ENCODE data around the gene EXOC3L2. TPM values are rescaled to one million over a fixed set of nuclear protein-coding genes. Genes with fewer than 3 reads are reported as not detected.
"Not testable (repeated sequence)": the region's sequence is repeated elsewhere in the genome, so short reads cannot be mapped to it uniquely, and the experiment has no call there.

Gene EXOC3L2
- polyA plus RNA-seq, 1 of the 3 experiments (the other 2 are of a cell fraction): 0.02 TPM

- no peak for TF ChIP-seq RAD21 (IDR thresholded peaks at IDR 0.05; ENCODE audit: low read length)
- no peak for TF ChIP-seq POLR2AphosphoS5 (IDR thresholded peaks at IDR 0.05; ENCODE audit: low read depth, low read length)
- no peak for TF ChIP-seq EZH2phosphoT487 (IDR thresholded peaks at IDR 0.05; ENCODE audit: borderline replicate concordance, low read depth)
These were observed 13.3 kb downstream of the EXOC3L2 start (continued) for GRCh38 chr19:45231891-45232290.

- H3K4me2 ChIP-seq; H3K9me2 ChIP-seq; H3F3A ChIP-seq (replicated peaks; ENCODE audit: insufficient read depth); H4K20me1 ChIP-seq (ENCODE audit: insufficient read depth); H3K4me1 ChIP-seq (ENCODE audit: control insufficient read depth in 1 of 2, insufficient read depth in 2 of 2, low read depth in 1 of 2, low read length in 1 of 2); POLR2A ChIA-PET; H3K36me3 ChIP-seq (replicated peaks in 1 of 2; ENCODE audit: control insufficient read depth in 1 of 2, insufficient read depth in 2 of 2, low read length in 1 of 2); H3K9ac ChIP-seq; H2AFZ ChIP-seq (ENCODE audit: low read depth); CTCF ChIA-PET; H3K27ac ChIP-seq (ENCODE audit: low read depth in 2 of 2, low read length in 1 of 2); H3K79me2 ChIP-seq (ENCODE audit: insufficient read depth); H3K9me3 ChIP-seq; H3K4me3 ChIP-seq (ENCODE audit: low read depth in 2 of 2, low read length in 1 of 2); DNase-seq: not testable (repeated sequence)
- 25% methylated on average over 2 of the region's 2 CpGs for WGBS (ENCODE audit: low lambda C conversion rate)
- peaks cover 24% of the 10 kb centered on the region for H3K27me3 ChIP-seq (ENCODE audit: insufficient read depth)
These were observed 16.2 kb downstream of the EXOC3L2 start for GRCh38 chr19:45229056-45229455.

GRCh38 chr19:45224645-45225044 lies 20.6 kb downstream of the EXOC3L2 start:
- WGBS (ENCODE audit: low lambda C conversion rate): 32% methylated on average over 6 of the region's 11 CpGs
- CTCF ChIA-PET: interaction anchor here (1.0 kb wide), 1 partner anchor 21 kb away, joined by 3 read pairs; no protein-coding TSS in a partner anchor
- H4K20me1 ChIP-seq (ENCODE audit: insufficient read depth): no peaks in the 10 kb centered on the region
- peaks cover 53% of the 10 kb centered on the region for H3K27me3 ChIP-seq (ENCODE audit: insufficient read depth)
- no peak overlapping the region for H3K9ac ChIP-seq
- no peaks in the 10 kb centered on the region for H3K4me1 ChIP-seq (ENCODE audit: control insufficient read depth in 1 of 2, insufficient read depth in 2 of 2, low read depth in 1 of 2, low read length in 1 of 2)
- no peak overlapping the region for H2AFZ ChIP-seq (ENCODE audit: low read depth)
- H3K9me2 ChIP-seq: no peaks in the 10 kb centered on the region
- POLR2A ChIA-PET: no interaction called here
- H3K79me2 ChIP-seq (ENCODE audit: insufficient read depth): no peaks in the 10 kb centered on the region
- no peak for TF ChIP-seq JUND (IDR thresholded peaks at IDR 0.05)
- TF ChIP-seq FOXJ3 (CRISPR knock-in tag; IDR thresholded peaks at IDR 0.05): no peak
- no peak for TF ChIP-seq FOSL2 (IDR thresholded peaks at IDR 0.05; ENCODE audit: borderline replicate concordance, low read depth)
- TF ChIP-seq, protein P1, sequence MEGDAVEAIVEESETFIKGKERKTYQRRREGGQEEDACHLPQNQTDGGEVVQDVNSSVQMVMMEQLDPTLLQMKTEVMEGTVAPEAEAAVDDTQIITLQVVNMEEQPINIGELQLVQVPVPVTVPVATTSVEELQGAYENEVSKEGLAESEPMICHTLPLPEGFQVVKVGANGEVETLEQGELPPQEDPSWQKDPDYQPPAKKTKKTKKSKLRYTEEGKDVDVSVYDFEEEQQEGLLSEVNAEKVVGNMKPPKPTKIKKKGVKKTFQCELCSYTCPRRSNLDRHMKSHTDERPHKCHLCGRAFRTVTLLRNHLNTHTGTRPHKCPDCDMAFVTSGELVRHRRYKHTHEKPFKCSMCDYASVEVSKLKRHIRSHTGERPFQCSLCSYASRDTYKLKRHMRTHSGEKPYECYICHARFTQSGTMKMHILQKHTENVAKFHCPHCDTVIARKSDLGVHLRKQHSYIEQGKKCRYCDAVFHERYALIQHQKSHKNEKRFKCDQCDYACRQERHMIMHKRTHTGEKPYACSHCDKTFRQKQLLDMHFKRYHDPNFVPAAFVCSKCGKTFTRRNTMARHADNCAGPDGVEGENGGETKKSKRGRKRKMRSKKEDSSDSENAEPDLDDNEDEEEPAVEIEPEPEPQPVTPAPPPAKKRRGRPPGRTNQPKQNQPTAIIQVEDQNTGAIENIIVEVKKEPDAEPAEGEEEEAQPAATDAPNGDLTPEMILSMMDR (IDR thresholded peaks at IDR 0.05): no peak
- no peak for TF ChIP-seq SIN3A (IDR thresholded peaks at IDR 0.05; ENCODE audit: borderline replicate concordance, low read depth, low read length)
- no peak for TF ChIP-seq ELF1 (IDR thresholded peaks at IDR 0.05)
- TF ChIP-seq RFX5 (IDR thresholded peaks at IDR 0.05; ENCODE audit: low read length): no peak
- TF ChIP-seq MEF2A (IDR thresholded peaks at IDR 0.05; ENCODE audit: borderline replicate concordance, low read depth): no peak
- TF ChIP-seq, protein P2, sequence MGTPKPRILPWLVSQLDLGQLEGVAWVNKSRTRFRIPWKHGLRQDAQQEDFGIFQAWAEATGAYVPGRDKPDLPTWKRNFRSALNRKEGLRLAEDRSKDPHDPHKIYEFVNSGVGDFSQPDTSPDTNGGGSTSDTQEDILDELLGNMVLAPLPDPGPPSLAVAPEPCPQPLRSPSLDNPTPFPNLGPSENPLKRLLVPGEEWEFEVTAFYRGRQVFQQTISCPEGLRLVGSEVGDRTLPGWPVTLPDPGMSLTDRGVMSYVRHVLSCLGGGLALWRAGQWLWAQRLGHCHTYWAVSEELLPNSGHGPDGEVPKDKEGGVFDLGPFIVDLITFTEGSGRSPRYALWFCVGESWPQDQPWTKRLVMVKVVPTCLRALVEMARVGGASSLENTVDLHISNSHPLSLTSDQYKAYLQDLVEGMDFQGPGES (IDR thresholded peaks at IDR 0.05; ENCODE audit: low read depth, low read length): no peak
- TF ChIP-seq PBX3 (IDR thresholded peaks at IDR 0.05): no peak
- TF ChIP-seq TAF1 (IDR thresholded peaks at IDR 0.05; ENCODE audit: borderline replicate concordance, low read depth, low read length): no peak
- TF ChIP-seq GABPA (IDR thresholded peaks at IDR 0.05; ENCODE audit: low read depth): no peak
- TF ChIP-seq, protein P3, sequence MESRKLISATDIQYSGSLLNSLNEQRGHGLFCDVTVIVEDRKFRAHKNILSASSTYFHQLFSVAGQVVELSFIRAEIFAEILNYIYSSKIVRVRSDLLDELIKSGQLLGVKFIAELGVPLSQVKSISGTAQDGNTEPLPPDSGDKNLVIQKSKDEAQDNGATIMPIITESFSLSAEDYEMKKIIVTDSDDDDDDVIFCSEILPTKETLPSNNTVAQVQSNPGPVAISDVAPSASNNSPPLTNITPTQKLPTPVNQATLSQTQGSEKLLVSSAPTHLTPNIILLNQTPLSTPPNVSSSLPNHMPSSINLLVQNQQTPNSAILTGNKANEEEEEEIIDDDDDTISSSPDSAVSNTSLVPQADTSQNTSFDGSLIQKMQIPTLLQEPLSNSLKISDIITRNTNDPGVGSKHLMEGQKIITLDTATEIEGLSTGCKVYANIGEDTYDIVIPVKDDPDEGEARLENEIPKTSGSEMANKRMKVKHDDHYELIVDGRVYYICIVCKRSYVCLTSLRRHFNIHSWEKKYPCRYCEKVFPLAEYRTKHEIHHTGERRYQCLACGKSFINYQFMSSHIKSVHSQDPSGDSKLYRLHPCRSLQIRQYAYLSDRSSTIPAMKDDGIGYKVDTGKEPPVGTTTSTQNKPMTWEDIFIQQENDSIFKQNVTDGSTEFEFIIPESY (IDR thresholded peaks at IDR 0.05; ENCODE audit: borderline replicate concordance, low read depth): no peak
- H3K4me3 ChIP-seq (ENCODE audit: low read depth in 2 of 2, low read length in 1 of 2): no peak overlapping the region
- H3K9me3 ChIP-seq: no peaks in the 10 kb centered on the region
- DNase-seq: no peak
- no peaks in the 10 kb centered on the region for H3F3A ChIP-seq (replicated peaks; ENCODE audit: insufficient read depth)
- no peaks in the 10 kb centered on the region for H3K36me3 ChIP-seq (replicated peaks in 1 of 2; ENCODE audit: control insufficient read depth in 1 of 2, insufficient read depth in 2 of 2, low read length in 1 of 2)
- no peak overlapping the region for H3K27ac ChIP-seq (ENCODE audit: low read depth in 2 of 2, low read length in 1 of 2)
- no peak overlapping the region for H3K4me2 ChIP-seq
